Type B pancreatic cell (in vitro differentiated cells): ENCODE measurements around the gene CTRB2. TPM values are rescaled to one million over a fixed set of nuclear protein-coding genes. Genes with fewer than 3 reads are reported as not detected.
"Not testable (repeated sequence)": the region's sequence is repeated elsewhere in the genome, so short reads cannot be mapped to it uniquely, and the experiment has no call there.

ENCODE experiments used
- DNase-seq: peaks from one replicate; pipeline ENCODE4 v3.0.0; 2021; ENCODE audit warnings: mixed read lengths; ENCODE audit not compliant: unreplicated experiment; ENCODE audit errors: extremely low spot score
- H3K27ac Mint-ChIP-seq: 2 replicates; pipeline ENCODE4 v1.8.0; 2021; ENCODE audit warnings: mild to moderate bottlenecking, mixed read lengths
- H3K27me3 Mint-ChIP-seq: 2 replicates; pipeline ENCODE4 v1.8.0; 2021; ENCODE audit warnings: mixed read lengths
- H3K36me3 Mint-ChIP-seq: 2 replicates; pipeline ENCODE4 v1.8.0; 2021; ENCODE audit warnings: mixed read lengths
- H3K4me1 Mint-ChIP-seq: one replicate; pipeline ENCODE4 v1.8.0; 2021; ENCODE audit warnings: mixed read lengths; ENCODE audit not compliant: unreplicated experiment
- H3K4me3 Mint-ChIP-seq: 2 replicates; pipeline ENCODE4 v1.8.0; 2021; ENCODE audit warnings: mild to moderate bottlenecking, mixed read lengths
- H3K9me3 Mint-ChIP-seq: 2 replicates; pipeline ENCODE4 v1.8.0; 2021; ENCODE audit warnings: mixed read lengths
- total RNA-seq: library from RNA; stranded (reverse); gene quantifications from 2 replicates; pipeline ENCODE4 v1.2.1, GENCODE V29; 2021; ENCODE audit warnings: low replicate concordance
- TF ChIP-seq, protein P1 (sequence below): fragments of 200-600 bp; sonication (generic); conservative IDR thresholded peaks from 2 replicates; pipeline ENCODE4 v1.5.0; 2021; ENCODE audit warnings: antibody characterized with exemption, mild to moderate bottlenecking

CTRB2 gene
- total RNA-seq, 1 donor from 2014 or later, result not detected

GRCh38 chr16:75219088-75219487, 12.1 kb upstream of the CTRB2 start:
- no peaks in the 10 kb centered on the region for H3K27me3 Mint-ChIP-seq
- H3K27ac Mint-ChIP-seq, result no peak overlapping the region
- no peaks in the 10 kb centered on the region for H3K9me3 Mint-ChIP-seq
- no peaks in the 10 kb centered on the region for H3K36me3 Mint-ChIP-seq
- H3K4me3 Mint-ChIP-seq, result no peak overlapping the region
- H3K4me1 Mint-ChIP-seq, result no peaks in the 10 kb centered on the region
- no peak for DNase-seq
- TF ChIP-seq, protein P1, sequence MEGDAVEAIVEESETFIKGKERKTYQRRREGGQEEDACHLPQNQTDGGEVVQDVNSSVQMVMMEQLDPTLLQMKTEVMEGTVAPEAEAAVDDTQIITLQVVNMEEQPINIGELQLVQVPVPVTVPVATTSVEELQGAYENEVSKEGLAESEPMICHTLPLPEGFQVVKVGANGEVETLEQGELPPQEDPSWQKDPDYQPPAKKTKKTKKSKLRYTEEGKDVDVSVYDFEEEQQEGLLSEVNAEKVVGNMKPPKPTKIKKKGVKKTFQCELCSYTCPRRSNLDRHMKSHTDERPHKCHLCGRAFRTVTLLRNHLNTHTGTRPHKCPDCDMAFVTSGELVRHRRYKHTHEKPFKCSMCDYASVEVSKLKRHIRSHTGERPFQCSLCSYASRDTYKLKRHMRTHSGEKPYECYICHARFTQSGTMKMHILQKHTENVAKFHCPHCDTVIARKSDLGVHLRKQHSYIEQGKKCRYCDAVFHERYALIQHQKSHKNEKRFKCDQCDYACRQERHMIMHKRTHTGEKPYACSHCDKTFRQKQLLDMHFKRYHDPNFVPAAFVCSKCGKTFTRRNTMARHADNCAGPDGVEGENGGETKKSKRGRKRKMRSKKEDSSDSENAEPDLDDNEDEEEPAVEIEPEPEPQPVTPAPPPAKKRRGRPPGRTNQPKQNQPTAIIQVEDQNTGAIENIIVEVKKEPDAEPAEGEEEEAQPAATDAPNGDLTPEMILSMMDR, result no peak

GRCh38 chr16:75218256-75219076, 11.5 kb upstream of the CTRB2 start, which contains the start of gene CTRB1:
Gene CTRB1, plus strand, starts transcription at chr16:75218988. Its CDS starts 20 bp downstream, at chr16:75219008.
- TF ChIP-seq, protein P1, result no peak
- Mint-ChIP-seq H3K36me3 (no peaks in the 10 kb centered on the region), H3K4me3 (no peak within 1 kb of the TSS), H3K4me1 (no peaks in the 10 kb centered on the region), H3K27me3 (no peaks in the 10 kb centered on the region), H3K9me3 (no peaks in the 10 kb centered on the region), H3K27ac (no peak within 1 kb of the TSS)
- DNase-seq, result no peak

DNA sequence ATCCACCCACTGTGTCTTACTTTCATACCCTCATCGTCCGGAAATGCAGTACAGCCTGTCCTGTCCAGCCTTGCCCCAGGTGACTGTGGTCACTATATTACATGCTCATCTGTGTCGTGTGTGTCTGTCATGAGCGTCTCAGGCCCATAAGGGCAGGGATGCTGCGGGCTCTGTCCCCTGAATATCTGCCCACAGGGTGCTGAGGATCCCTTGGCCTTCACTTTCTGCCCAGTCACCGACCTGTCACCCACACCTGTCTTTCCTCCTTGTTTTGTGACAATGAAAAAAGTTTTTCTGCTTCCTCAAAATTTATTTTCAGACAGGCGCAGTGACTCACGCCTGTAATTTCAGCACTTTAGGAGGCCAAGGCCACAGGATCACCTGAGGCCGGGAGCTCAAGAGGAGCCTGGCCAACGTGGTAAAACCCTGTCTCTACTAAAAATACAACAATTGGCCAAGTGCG, 10.5 kb upstream of the CTRB2 start:
- Mint-ChIP-seq H3K27ac (no peak overlapping the region), H3K27me3 (no peaks in the 10 kb centered on the region), H3K4me1 (no peaks in the 10 kb centered on the region), H3K4me3 (no peak overlapping the region), H3K9me3 (no peaks in the 10 kb centered on the region), H3K36me3 (no peaks in the 10 kb centered on the region)
- TF ChIP-seq, protein P1, result no peak
- no peak for DNase-seq

- no peak overlapping the region for H3K4me3 Mint-ChIP-seq
- TF ChIP-seq, protein P1, result no peak
- DNase-seq, result no peak
- no peak overlapping the region for H3K27ac Mint-ChIP-seq
- no peaks in the 10 kb centered on the region for H3K4me1 Mint-ChIP-seq
- no peaks in the 10 kb centered on the region for H3K27me3 Mint-ChIP-seq
- no peaks in the 10 kb centered on the region for H3K9me3 Mint-ChIP-seq
- H3K36me3 Mint-ChIP-seq, result no peaks in the 10 kb centered on the region
Measured at GRCh38 chr16:75216576-75216975, 9.6 kb upstream of the CTRB2 start.

GRCh38 chr16:75216127-75216526, 9.2 kb upstream of the CTRB2 start:
- Mint-ChIP-seq H3K9me3 (no peaks in the 10 kb centered on the region), H3K27ac (no peak overlapping the region), H3K4me1 (no peaks in the 10 kb centered on the region), H3K36me3 (no peaks in the 10 kb centered on the region), H3K4me3 (no peak overlapping the region), H3K27me3 (no peaks in the 10 kb centered on the region)
- TF ChIP-seq, protein P1, result no peak
- DNase-seq, result no peak

DNA sequence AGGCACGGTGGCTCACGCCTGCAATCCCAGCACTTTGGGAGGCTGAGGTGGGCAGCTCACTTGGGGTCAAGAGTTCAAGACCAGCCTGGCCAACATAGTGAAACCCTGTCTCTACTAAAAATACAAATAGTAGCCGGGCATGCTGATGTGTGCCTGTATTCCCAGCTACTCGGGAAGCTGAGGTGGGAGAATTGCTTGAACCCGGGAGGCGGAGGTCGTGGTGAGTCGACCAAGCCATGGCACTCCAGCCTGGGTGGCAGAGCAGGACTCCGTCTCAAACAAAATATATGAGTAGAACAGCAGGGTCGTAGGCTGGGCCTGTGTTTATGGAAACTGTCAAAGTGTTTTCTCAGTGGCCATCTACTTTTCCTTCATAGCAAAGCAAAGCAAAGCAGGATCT, 4.3 kb upstream of the CTRB2 start:
- H3K4me3 Mint-ChIP-seq, H3K27me3 Mint-ChIP-seq, H3K27ac Mint-ChIP-seq, DNase-seq, H3K9me3 Mint-ChIP-seq, H3K36me3 Mint-ChIP-seq, H3K4me1 Mint-ChIP-seq: not testable (repeated sequence)
